22Rv1 (cell line): ENCODE results near the gene ATRNL1.

ENCODE experiments used
- H3K27ac ChIP-seq: fragments of 450-650 bp; 2 replicates; pipeline ENCODE4 v1.5.1; 2017
- CTCF ChIP-seq: fragments of 450-650 bp; IDR thresholded peaks from 2 replicates; pipeline ENCODE4 v1.5.1; 2017; ENCODE audit warnings: mild to moderate bottlenecking
- ZFX ChIP-seq: fragments of 450-650 bp; IDR thresholded peaks from 2 replicates; pipeline ENCODE4 v1.6.1; 2017; ENCODE audit warnings: antibody characterized with exemption, borderline replicate concordance

ATRNL1 gene

GRCh38 chr10:115606741-115607140 lies 513.6 kb downstream of the ATRNL1 start:
- TF ChIP-seq ZFX (no peak), CTCF (no peak)
- H3K27ac ChIP-seq: no peak overlapping the region

- TF ChIP-seq ZFX (no peak), CTCF (no peak)
- no peak overlapping the region for H3K27ac ChIP-seq
These were observed 531.3 kb downstream of the ATRNL1 start for GRCh38 chr10:115624448-115624847.

- no peak overlapping the region for H3K27ac ChIP-seq
- TF ChIP-seq CTCF (no peak), ZFX (no peak)
These were observed 535.5 kb downstream of the ATRNL1 start for GRCh38 chr10:115628616-115629015.

GRCh38 chr10:115638246-115638645 lies 545.1 kb downstream of the ATRNL1 start:
- no peak overlapping the region for H3K27ac ChIP-seq
- TF ChIP-seq CTCF: no peak
- TF ChIP-seq ZFX: no peak

- no peak for TF ChIP-seq CTCF
- TF ChIP-seq ZFX: no peak
- no peak overlapping the region for H3K27ac ChIP-seq
These were observed 556.1 kb downstream of the ATRNL1 start for GRCh38 chr10:115649217-115649616.

GRCh38 chr10:115653473-115653872 lies 560.3 kb downstream of the ATRNL1 start:
- TF ChIP-seq CTCF (no peak), ZFX (no peak)

GRCh38 chr10:115654961-115655360 lies 561.8 kb downstream of the ATRNL1 start:
- no peak overlapping the region for H3K27ac ChIP-seq
- TF ChIP-seq ZFX (no peak), CTCF (no peak)

More at GRCh38 chr10:115653473-115653872, 560.3 kb downstream of the ATRNL1 start:
- no peak overlapping the region for H3K27ac ChIP-seq
